Measurements from ENCODE around the gene APBB2.
A peak's percentile ranks its signal among the peaks of the same experiment; 100 is the strongest.
"Not testable (repeated sequence)": the region's sequence is repeated elsewhere in the genome, so short reads cannot be mapped to it uniquely, and the experiment has no call there.

APBB2 gene

DNA sequence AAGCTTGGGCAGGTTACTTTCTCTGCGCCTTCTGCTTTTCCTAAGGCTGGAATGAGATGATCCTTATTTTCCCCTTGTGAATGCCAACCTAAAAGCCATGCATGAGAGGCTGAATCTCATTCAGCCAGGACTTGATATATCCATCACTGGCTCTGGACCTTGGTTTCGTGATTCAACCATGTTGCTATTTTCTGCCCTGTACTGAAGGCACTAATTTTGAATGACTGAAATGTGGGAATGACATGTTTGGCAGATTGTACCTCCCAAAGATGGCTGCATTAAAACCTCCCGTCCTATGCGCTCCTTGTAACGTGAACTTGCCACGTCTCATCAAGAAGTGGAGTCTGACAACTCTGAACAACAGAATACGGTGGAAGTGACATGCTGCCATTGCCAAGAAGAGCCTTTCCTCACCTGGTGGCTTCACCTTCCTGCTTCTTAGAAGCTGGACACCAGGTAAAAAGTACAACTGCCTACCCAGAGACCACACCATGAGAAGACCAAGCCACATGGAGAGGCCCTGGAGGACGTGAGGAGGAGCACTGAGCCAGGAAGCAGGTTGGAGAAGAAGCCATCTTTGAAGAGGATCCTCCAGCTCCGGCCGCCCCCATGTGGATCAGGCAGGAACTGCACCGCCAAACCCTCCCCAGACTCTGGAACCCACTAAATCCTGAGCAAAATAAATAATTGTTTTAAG lies 290.1 kb downstream of the APBB2 start:
- DNase-seq = peak; percentile 29

DNA sequence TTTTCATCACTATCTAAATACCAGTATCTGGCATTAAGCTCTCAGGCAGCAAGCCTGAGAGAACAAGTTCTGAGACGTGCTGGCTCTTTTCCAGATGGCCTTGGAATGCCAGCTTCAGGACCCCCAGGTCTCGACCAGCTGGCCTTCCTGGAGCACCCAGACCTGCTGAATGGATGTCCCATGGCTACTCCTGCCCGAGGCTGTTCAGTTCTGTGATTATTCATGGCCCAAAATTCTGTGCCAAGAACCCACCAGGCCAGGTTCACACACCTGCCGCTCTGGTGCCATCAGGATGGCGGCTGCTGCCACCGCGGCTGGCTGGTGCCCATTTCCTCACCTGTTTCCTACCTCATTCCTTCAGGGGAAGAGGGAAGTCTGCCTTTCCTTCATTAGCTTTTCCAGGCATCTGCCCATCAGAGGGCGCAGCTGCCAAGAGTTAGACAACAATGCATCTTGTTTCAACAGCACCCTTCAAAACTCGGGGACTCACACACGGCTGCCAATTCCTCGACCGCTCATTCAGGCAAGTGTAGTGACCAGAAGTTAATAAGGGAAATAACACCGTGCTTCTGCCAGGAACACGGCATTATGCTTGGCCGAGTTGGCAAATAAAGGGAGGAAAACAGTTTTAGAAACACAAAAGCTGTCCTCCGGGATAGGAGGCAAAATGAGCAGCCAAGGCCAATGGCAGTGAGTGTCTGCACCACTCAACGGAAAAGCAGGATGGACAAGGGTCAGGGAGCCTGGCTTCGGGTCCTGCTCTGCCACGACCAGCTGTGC lies 290.8 kb downstream of the APBB2 start:
- peak; percentile 82 for DNase-seq

GRCh38 chr4:40919976-40920375 lies 294.4 kb downstream of the APBB2 start:
- not testable (repeated sequence) for DNase-seq

DNA sequence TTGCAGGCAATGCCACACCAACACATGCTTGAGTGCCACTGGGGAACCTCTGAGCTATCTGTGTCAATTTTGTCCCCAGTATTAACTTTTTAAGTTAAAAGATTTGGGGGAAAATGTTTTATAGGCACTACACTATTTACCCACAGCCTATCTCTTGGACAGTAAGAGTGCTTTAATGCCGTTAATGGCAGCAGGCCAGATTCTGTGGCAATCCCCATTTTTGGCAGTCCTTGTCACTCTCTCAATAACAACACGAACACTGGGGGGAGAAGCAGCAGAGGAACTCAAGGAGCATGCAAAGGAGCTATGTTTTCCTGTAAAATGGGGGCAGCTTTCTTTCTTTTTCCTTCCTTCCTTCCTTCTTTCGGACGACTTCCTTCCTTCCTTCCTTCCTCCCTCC lies 296.0 kb downstream of the APBB2 start:
- no peak for DNase-seq

- DNase-seq = peak; percentile 33
These were observed 297.5 kb downstream of the APBB2 start for GRCh38 chr4:40916880-40917279.

- DNase-seq = no peak
These were observed 298.2 kb downstream of the APBB2 start for GRCh38 chr4:40916218-40916555.

GRCh38 chr4:40915318-40916217 lies 298.8 kb downstream of the APBB2 start:
- no peak for DNase-seq

DNA sequence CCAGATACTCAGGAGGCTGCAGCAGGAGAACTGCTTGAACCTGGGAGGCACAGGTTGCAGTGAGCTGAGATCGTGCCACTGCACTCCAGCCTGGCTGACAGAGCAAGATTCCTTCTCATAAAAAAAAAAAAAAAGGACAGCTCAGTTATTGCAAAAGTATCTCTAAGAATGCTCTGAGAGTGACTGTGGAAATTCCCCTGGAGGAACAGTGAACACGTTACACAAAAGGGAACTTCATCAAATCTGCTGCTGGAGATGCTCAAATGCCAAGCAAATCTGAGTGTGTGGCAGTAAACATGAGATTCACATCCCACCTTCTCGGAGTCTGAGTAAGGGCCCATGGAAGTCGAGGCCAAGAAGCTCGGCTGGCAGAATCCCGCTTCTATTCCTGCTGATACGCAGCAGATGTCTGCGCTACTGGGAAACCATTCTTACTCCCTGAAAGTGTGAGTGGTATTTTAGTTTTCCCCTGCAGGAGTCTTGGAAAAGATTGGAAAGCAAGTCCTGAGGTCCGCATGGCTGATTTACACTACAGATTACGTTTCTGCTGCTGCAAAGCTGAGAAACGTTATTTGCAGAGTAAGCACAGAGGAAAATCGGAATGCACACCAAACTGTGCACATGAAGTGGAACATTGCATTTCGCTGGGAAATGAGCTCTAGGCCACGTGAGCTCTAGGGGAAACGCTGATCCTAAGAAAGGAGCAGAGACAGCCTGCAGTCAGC lies 301.7 kb downstream of the APBB2 start:
- no peak for DNase-seq

GRCh38 chr4:40910706-40911105 lies 303.6 kb downstream of the APBB2 start:
- no peak for DNase-seq

GRCh38 chr4:40909363-40909876 lies 304.9 kb downstream of the APBB2 start:
- no peak for DNase-seq

GRCh38 chr4:40908702-40909362 lies 305.5 kb downstream of the APBB2 start:
- peak; percentile 62 for DNase-seq

DNA sequence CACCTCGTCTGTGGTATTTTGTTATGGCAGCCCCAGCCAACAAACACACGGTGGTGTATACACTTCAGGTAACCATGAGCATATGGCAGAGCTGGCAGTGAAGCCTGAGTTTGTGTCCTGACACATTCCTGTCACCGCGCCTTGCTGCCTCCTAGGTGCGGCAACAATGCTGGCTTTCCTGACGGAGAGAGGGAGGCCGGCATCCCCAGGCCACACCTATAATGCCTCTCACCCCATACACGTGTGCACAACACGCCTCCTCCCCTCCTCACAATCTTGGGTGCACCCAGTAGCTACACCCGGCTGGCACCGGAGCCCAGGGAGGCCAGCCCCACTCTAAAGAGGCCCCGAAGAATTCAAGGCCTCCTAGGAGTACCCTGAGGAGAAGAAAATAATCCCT lies 306.0 kb downstream of the APBB2 start:
- DNase-seq = no peak

- no peak for DNase-seq
These were observed 308.9 kb downstream of the APBB2 start for GRCh38 chr4:40905414-40905813.

DNA sequence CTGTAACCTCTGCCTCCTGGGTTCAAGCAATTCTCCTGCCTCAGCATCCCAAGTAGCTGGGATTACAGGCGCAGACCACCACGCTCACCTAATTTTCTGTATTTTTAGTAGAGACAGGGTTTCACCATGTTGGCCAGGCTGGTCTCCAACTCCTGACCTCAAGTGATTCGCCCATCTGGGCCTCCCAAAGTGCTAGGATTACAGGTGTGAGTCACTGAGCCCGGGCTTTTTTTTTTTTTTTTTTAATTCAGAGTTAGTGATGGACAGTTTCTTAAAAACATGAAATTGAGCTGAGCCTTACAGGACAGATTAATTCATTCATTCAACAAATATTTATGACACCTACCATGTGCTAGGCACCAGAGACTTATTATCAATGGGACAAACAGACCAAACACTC lies 313.8 kb downstream of the APBB2 start:
- DNase-seq = not testable (repeated sequence)

DNA sequence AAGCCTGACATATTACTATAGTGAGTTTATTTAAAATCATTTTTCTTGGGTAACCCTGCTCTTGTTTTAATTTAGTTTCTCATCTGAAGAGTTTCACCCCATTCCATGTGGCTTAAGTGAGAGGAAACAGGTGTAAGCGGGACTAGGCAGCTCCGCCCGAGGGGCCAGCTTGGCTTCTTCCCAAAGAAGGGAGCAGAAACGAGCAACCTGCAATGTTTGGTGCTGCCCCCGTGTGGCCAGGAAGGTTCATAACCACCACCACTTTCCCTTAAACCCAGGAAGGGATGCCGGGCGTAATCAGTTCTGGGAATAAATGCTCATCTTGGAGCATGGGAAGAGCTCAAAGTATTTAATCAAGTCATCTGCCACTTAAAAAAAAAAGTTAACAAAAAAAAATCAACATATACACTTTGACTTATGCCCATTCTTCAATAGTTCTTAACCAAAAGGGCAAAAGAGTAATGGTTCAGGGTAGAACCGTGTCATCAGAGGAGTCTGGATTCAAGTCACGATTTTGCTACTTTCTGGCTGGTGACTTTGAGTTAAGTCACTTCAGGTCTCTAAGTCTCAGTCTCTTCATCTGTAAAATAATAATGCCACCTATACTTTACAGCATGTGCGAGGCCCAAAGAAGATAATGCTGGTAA lies 316.7 kb downstream of the APBB2 start:
- DNase-seq = peak; percentile 75

GRCh38 chr4:40890764-40891163 lies 323.6 kb downstream of the APBB2 start:
- no peak for DNase-seq

- no peak for DNase-seq
These were observed 324.1 kb downstream of the APBB2 start for GRCh38 chr4:40890199-40890598.

GRCh38 chr4:40888933-40889332 lies 325.4 kb downstream of the APBB2 start:
- DNase-seq = no peak

- DNase-seq = no peak
These were observed 326.6 kb downstream of the APBB2 start for GRCh38 chr4:40887764-40888131.

- peak; percentile 62 for DNase-seq
These were observed 327.2 kb downstream of the APBB2 start for GRCh38 chr4:40886931-40887763.

- DNase-seq = no peak
These were observed 332.5 kb downstream of the APBB2 start for GRCh38 chr4:40881851-40882250.
